H1 (cell line): Measurements from ENCODE around the gene FIGNL1. TPM values are rescaled to one million over a fixed set of nuclear protein-coding genes. Genes with fewer than 3 reads are reported as not detected.

Source experiments
- CBX8 ChIP-seq: fragments of 300-800, 300-1000 bp; sonication (generic); IDR thresholded peaks from 2 replicates; pipeline ENCODE4 v1.7.1; 2016; ENCODE audit warnings: low read depth, low read length, borderline replicate concordance
- POU5F1 ChIP-seq: IDR thresholded peaks from 2 replicates; pipeline ENCODE4 v1.6.1; 2011; ENCODE audit warnings: low read depth, mild to moderate bottlenecking, low read length, moderate library complexity
- RXRA ChIP-seq: IDR thresholded peaks from 2 replicates; pipeline ENCODE4 v1.6.1; 2011; ENCODE audit warnings: low read depth, mild to moderate bottlenecking, low read length, moderate library complexity; ENCODE audit not compliant: insufficient read depth
- SP2 ChIP-seq: IDR thresholded peaks from 2 replicates; pipeline ENCODE4 v1.6.1; 2012; ENCODE audit warnings: mild to moderate bottlenecking, low read length, inconsistent platforms
- YY1 ChIP-seq: IDR thresholded peaks from 2 replicates; pipeline ENCODE4 v1.6.1; 2011; ENCODE audit warnings: low read depth, mild to moderate bottlenecking, low read length
- polyA plus RNA-seq, 7 experiments: library from polyadenylated mRNA; depleted of rRNA in 3 of 7; stranded (reverse) in 5 of 7; unstranded in 2 of 7; fragments of >200 nt in 5 of 7; fragments of 200-250 nt in 2 of 7; gene quantifications; 1 replicate in 5 of 7; 2 replicates in 1 of 7; 4 replicates in 1 of 7; pipeline versions ENCODE4 v1.2.1 to v1.2.3, GENCODE V29; 2011 to 2013; ENCODE audit warnings: missing spikeins in 2 of 7, mixed read lengths in 2 of 7
- total RNA-seq: library from RNA; stranded (reverse); fragmentation: NEBNext Ultra II Directional; extraction: Animal tissue kit (Norgen Biotek cat#: 25700); gene quantifications from 2 replicates; pipeline ENCODE4 v1.2.1, GENCODE V29; 2021

Gene FIGNL1
- total and polyA plus RNA-seq, 2 of the 8 experiments (the other 6 are each of a cell fraction or from before 2014, with no cell fraction given): 6.5 to 9.9 TPM

- TF ChIP-seq POU5F1 (no peak), RXRA (no peak), SP2 (no peak), CBX8 (no peak), YY1 (no peak)
These were observed 16.9 kb upstream of the FIGNL1 start (continued) for GRCh38 chr7:50466815-50467585.
